ENCODE measurements around the gene GNAZ. TPM values are rescaled to one million over a fixed set of nuclear protein-coding genes. Genes with fewer than 3 reads are reported as not detected.

GNAZ gene
- polyA plus RNA-seq, 1 donor (not counting 4 experiments of a cell fraction or from before 2014, with no cell fraction given) = 0.03 TPM

DNA sequence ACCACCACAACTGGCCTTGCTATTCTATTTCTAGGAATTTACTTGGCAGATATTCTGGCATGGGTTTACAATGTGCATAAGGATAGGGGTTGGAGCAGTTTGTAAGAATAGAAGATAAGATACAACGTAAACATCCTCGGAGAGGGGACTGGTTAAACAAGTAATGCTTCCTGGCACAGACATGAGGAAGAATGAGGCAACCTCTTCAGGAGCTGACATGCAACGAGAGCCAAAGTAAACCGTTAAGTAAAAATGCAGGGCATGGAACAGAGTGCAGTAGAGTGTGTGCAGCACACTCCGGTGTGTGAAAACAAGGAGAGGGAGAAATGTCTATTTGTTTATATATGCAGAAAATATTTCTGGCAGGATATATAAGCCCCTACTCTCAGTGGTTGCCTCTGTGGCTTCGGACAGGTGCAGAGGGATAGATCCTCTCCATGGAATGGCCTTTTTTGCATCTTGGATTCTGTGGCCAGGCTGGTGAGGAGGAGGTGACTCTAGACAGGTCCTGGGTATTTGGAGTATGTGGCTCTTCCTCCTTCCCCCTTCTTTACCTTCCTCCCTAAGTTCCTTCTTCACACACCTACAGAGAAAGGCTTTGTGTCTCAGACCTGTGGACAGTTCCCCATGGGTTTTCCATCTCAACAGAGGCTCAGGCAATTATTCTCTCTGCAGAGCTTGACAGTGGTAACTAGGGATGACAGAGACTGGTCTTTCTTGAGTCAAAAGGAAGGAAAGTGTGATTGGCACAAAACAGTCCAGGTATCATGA is 77.5 kb downstream of the GNAZ start:
- no peak for DNase-seq (ENCODE audit: low read depth, low spot score)
- peaks cover 0 to 1% of the 10 kb centered on the region in 2 experiments for H3K36me3 ChIP-seq (ENCODE audit: control insufficient read depth in 2 of 2, extremely low read depth in 1 of 2, insufficient read depth in 2 of 2, low read length in 2 of 2)
- dilution Hi-C loops (cut with MboI; ENCODE audit: extremely low pct_ligation_motif_present, low sequenced_read_pairs) = no loop called here
- H3K4me3 ChIP-seq (ENCODE audit: control insufficient read depth in 2 of 3, extremely low read depth in 1 of 3, insufficient read depth in 2 of 3, low read depth in 1 of 3, low read length in 3 of 3) = no peak overlapping the region
- H4K20me1 ChIP-seq (ENCODE audit: control insufficient read depth, extremely low read depth, insufficient read depth, low read length) = peaks cover 3% of the 10 kb centered on the region
- H3K79me2 ChIP-seq (ENCODE audit: control insufficient read depth, insufficient read depth, low read length) = no peaks in the 10 kb centered on the region
- peak overlapping the region; percentile 7 for H3K4me2 ChIP-seq (ENCODE audit: control insufficient read depth, extremely low read depth, insufficient read depth, low read depth, low read length)
- peak; percentile 80 for FAIRE-seq
- H3K9me1 ChIP-seq (ENCODE audit: control insufficient read depth, extremely low read depth, insufficient read depth, low read length) = no peaks in the 10 kb centered on the region
- H2AFZ ChIP-seq (ENCODE audit: control insufficient read depth, low read length) = no peak overlapping the region
- no peaks in the 10 kb centered on the region for H3K27me3 ChIP-seq (ENCODE audit: control insufficient read depth, extremely low read depth, insufficient read depth, low read length)
- H3K9ac ChIP-seq (ENCODE audit: control insufficient read depth, extremely low read depth, insufficient read depth, low read length) = no peak overlapping the region
- peaks cover 29% of the 10 kb centered on the region for H3K4me1 ChIP-seq (ENCODE audit: control insufficient read depth, extremely low read depth, insufficient read depth, low read length)
- TF ChIP-seq, protein P1, sequence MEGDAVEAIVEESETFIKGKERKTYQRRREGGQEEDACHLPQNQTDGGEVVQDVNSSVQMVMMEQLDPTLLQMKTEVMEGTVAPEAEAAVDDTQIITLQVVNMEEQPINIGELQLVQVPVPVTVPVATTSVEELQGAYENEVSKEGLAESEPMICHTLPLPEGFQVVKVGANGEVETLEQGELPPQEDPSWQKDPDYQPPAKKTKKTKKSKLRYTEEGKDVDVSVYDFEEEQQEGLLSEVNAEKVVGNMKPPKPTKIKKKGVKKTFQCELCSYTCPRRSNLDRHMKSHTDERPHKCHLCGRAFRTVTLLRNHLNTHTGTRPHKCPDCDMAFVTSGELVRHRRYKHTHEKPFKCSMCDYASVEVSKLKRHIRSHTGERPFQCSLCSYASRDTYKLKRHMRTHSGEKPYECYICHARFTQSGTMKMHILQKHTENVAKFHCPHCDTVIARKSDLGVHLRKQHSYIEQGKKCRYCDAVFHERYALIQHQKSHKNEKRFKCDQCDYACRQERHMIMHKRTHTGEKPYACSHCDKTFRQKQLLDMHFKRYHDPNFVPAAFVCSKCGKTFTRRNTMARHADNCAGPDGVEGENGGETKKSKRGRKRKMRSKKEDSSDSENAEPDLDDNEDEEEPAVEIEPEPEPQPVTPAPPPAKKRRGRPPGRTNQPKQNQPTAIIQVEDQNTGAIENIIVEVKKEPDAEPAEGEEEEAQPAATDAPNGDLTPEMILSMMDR (optimal IDR thresholded peaks at IDR 0.05 in 1 of 3, IDR thresholded peaks at IDR 0.05 in 1 of 3, conservative IDR thresholded peaks at IDR 0.05 in 1 of 3; ENCODE audit: extremely low read depth in 1 of 3, insufficient read depth in 2 of 3, low read length in 3 of 3) = no peak
- no peak for TF ChIP-seq EZH2 (IDR thresholded peaks at IDR 0.05; ENCODE audit: low read length)
- H3K27ac ChIP-seq (ENCODE audit: control insufficient read depth, insufficient read depth, low read length) = no peak overlapping the region
- no peaks in the 10 kb centered on the region for H3K9me3 ChIP-seq (ENCODE audit: control insufficient read depth, low read depth, low read length)

- FAIRE-seq = no peak
- H3K36me3 ChIP-seq (ENCODE audit: control insufficient read depth in 2 of 2, extremely low read depth in 1 of 2, insufficient read depth in 2 of 2, low read length in 2 of 2) = peaks cover 0 to 1% of the 10 kb centered on the region in 2 experiments
- TF ChIP-seq, protein P1 (optimal IDR thresholded peaks at IDR 0.05 in 1 of 3, IDR thresholded peaks at IDR 0.05 in 1 of 3, conservative IDR thresholded peaks at IDR 0.05 in 1 of 3; ENCODE audit: extremely low read depth in 1 of 3, insufficient read depth in 2 of 3, low read length in 3 of 3) = no peak
- TF ChIP-seq EZH2 (IDR thresholded peaks at IDR 0.05; ENCODE audit: low read length) = no peak
- H3K79me2 ChIP-seq (ENCODE audit: control insufficient read depth, insufficient read depth, low read length) = no peaks in the 10 kb centered on the region
- H3K4me3 ChIP-seq (ENCODE audit: control insufficient read depth in 2 of 3, extremely low read depth in 1 of 3, insufficient read depth in 2 of 3, low read depth in 1 of 3, low read length in 3 of 3) = no peak overlapping the region
- no peak overlapping the region for H2AFZ ChIP-seq (ENCODE audit: control insufficient read depth, low read length)
- H4K20me1 ChIP-seq (ENCODE audit: control insufficient read depth, extremely low read depth, insufficient read depth, low read length) = peaks cover 3% of the 10 kb centered on the region
- no peak for DNase-seq (ENCODE audit: low read depth, low spot score)
- no peaks in the 10 kb centered on the region for H3K9me1 ChIP-seq (ENCODE audit: control insufficient read depth, extremely low read depth, insufficient read depth, low read length)
- peaks cover 33% of the 10 kb centered on the region for H3K4me1 ChIP-seq (ENCODE audit: control insufficient read depth, extremely low read depth, insufficient read depth, low read length)
- H3K27me3 ChIP-seq (ENCODE audit: control insufficient read depth, extremely low read depth, insufficient read depth, low read length) = no peaks in the 10 kb centered on the region
- H3K9me3 ChIP-seq (ENCODE audit: control insufficient read depth, low read depth, low read length) = no peaks in the 10 kb centered on the region
- dilution Hi-C loops (cut with MboI; ENCODE audit: extremely low pct_ligation_motif_present, low sequenced_read_pairs) = no loop called here
- H3K4me2 ChIP-seq (ENCODE audit: control insufficient read depth, extremely low read depth, insufficient read depth, low read depth, low read length) = no peak overlapping the region
- no peak overlapping the region for H3K9ac ChIP-seq (ENCODE audit: control insufficient read depth, extremely low read depth, insufficient read depth, low read length)
- H3K27ac ChIP-seq (ENCODE audit: control insufficient read depth, insufficient read depth, low read length) = no peak overlapping the region
Observed at GRCh38 chr22:23149743-23150238, 79.5 kb downstream of the GNAZ start.

Measured in keratinocyte (primary cell).